GM23338 (cell line): Measurements from ENCODE around the gene APOH. TPM values are rescaled to one million over a fixed set of nuclear protein-coding genes. Genes with fewer than 3 reads are reported as not detected.

ENCODE experiments used
- ATAC-seq: fragments of 200-7000 bp; cut with Tn5 transposase; 3 replicates; pipeline ENCODE4 v1.9.1; 2020
- DNase-seq: peaks from one replicate; pipeline ENCODE4 v3.0.0-alpha.2; 2015; ENCODE audit warnings: low spot score
- H2AFZ ChIP-seq: fragments of 200-600 bp; sonication (generic); 2 replicates; pipeline ENCODE4 v1.8.0; 2016; ENCODE audit warnings: antibody characterized with exemption, mild to moderate bottlenecking, moderate library complexity
- H3F3A ChIP-seq: fragments of 200-600 bp; sonication (generic); replicated peaks from 2 replicates; pipeline ENCODE4 v1.8.0; 2017; ENCODE audit warnings: antibody characterized with exemption, mixed run types, low read depth
- H3K27ac ChIP-seq: fragments of 200-600 bp; sonication (generic); 2 replicates; pipeline ENCODE4 v1.6.1; 2016; ENCODE audit warnings: low read depth
- H3K27me3 ChIP-seq: fragments of 200-600 bp; sonication (generic); 2 replicates; pipeline ENCODE4 v1.8.0; 2016; ENCODE audit warnings: mild to moderate bottlenecking, mixed run types, moderate library complexity; ENCODE audit not compliant: insufficient read depth
- H3K36me3 ChIP-seq: fragments of 200-600 bp; sonication (generic); 2 replicates; pipeline ENCODE4 v1.8.0; 2016; ENCODE audit warnings: mild to moderate bottlenecking; ENCODE audit not compliant: insufficient read depth
- H3K4me1 ChIP-seq: fragments of 200-600 bp; sonication (generic); 2 replicates; pipeline ENCODE4 v1.8.0; 2016; ENCODE audit warnings: mild to moderate bottlenecking, moderate library complexity; ENCODE audit not compliant: insufficient read depth
- H3K4me2 ChIP-seq: fragments of 200-600 bp; sonication (generic); 2 replicates; pipeline ENCODE4 v1.7.1; 2017; ENCODE audit warnings: mixed run types
- H3K4me3 ChIP-seq: fragments of 200-600 bp; sonication (generic); 2 replicates; pipeline ENCODE4 v1.6.1; 2016; ENCODE audit warnings: mixed run types
- H3K79me2 ChIP-seq: fragments of 200-600 bp; sonication (generic); replicated peaks from 2 replicates; pipeline ENCODE4 v1.8.0; 2017; ENCODE audit warnings: mild to moderate bottlenecking; ENCODE audit not compliant: insufficient read depth
- H3K9me2 ChIP-seq: fragments of 200-600 bp; sonication (generic); 2 replicates; pipeline ENCODE4 v1.8.0; 2017; ENCODE audit not compliant: insufficient read depth
- H4K20me1 ChIP-seq: fragments of 200-600 bp; sonication (generic); replicated peaks from 2 replicates; pipeline ENCODE4 v1.8.0; 2017; ENCODE audit warnings: mild to moderate bottlenecking; ENCODE audit not compliant: insufficient read depth
- H3K27ac Mint-ChIP-seq: 2 replicates; pipeline ENCODE4 v1.8.0; 2020; ENCODE audit warnings: inconsistent platforms, mild to moderate bottlenecking, moderate library complexity, mixed read lengths
- H3K27me3 Mint-ChIP-seq: 3 replicates; pipeline ENCODE4 v1.8.0; 2022; ENCODE audit warnings: low read depth, mild to moderate bottlenecking, moderate library complexity, mixed read lengths, inconsistent platforms; ENCODE audit not compliant: insufficient read depth, poor library complexity
- H3K36me3 Mint-ChIP-seq: 3 replicates; pipeline ENCODE4 v1.8.0; 2021; ENCODE audit warnings: low read depth, mild to moderate bottlenecking, inconsistent platforms, moderate library complexity, mixed read lengths
- H3K4me1 Mint-ChIP-seq: 3 replicates; pipeline ENCODE4 v1.8.0; 2020; ENCODE audit warnings: mild to moderate bottlenecking, inconsistent platforms, mixed read lengths
- H3K4me3 Mint-ChIP-seq: 3 replicates; pipeline ENCODE4 v1.8.0; 2021; ENCODE audit warnings: moderate library complexity, mild to moderate bottlenecking, inconsistent platforms, mixed read lengths
- H3K9me3 Mint-ChIP-seq: 3 replicates; pipeline ENCODE4 v1.8.0; 2020; ENCODE audit warnings: moderate library complexity, mild to moderate bottlenecking, inconsistent platforms, mixed read lengths
- CREB1 ChIP-seq: fragments of 250-450 bp; sonication (Bioruptor Pico); IDR thresholded peaks from 2 replicates; pipeline ENCODE4 v1.5.0; 2020; ENCODE audit warnings: low read depth, mild to moderate bottlenecking, moderate library complexity
- CTCF ChIP-seq, 2 experiments: fragments of 200-600 bp in 1 of 2; sonication (generic) in 1 of 2; conservative IDR thresholded peaks; 2 replicates each; pipeline versions ENCODE4 v1.5.1 to v1.6.1; 2016 to 2017; ENCODE audit warnings: antibody characterized with exemption in 2 of 2, low read depth in 2 of 2, mild to moderate bottlenecking in 2 of 2, moderate library complexity in 1 of 2
- ETS1 ChIP-seq: IDR thresholded peaks from 2 replicates; pipeline ENCODE4 v1.6.1; 2016; ENCODE audit warnings: antibody characterized with exemption
- EZH2 ChIP-seq: fragments of 200-600 bp; sonication (generic); IDR thresholded peaks from one replicate; pipeline ENCODE4 v1.8.0; 2017; ENCODE audit warnings: antibody characterized with exemption, mild to moderate bottlenecking, low read depth; ENCODE audit not compliant: unreplicated experiment
- EZH2phosphoT487 ChIP-seq: fragments of 200-600 bp; sonication (generic); IDR thresholded peaks from one replicate; pipeline ENCODE4 v1.8.1; 2018; ENCODE audit warnings: antibody characterized with exemption; ENCODE audit not compliant: unreplicated experiment
- JUNB ChIP-seq: IDR thresholded peaks from one replicate; pipeline ENCODE4 v1.6.1; 2016; ENCODE audit warnings: antibody characterized with exemption; ENCODE audit not compliant: unreplicated experiment
- NANOG ChIP-seq: IDR thresholded peaks from 2 replicates; pipeline ENCODE4 v1.6.1; 2016; ENCODE audit warnings: antibody characterized with exemption, borderline replicate concordance
- POLR2AphosphoS5 ChIP-seq: IDR thresholded peaks from 2 replicates; pipeline ENCODE4 v1.6.1; 2016; ENCODE audit warnings: antibody characterized with exemption, low read depth
- REST ChIP-seq: IDR thresholded peaks from one replicate; pipeline ENCODE4 v1.6.1; 2018; ENCODE audit warnings: antibody characterized with exemption; ENCODE audit not compliant: unreplicated experiment
- STAT1 ChIP-seq: IDR thresholded peaks from one replicate; pipeline ENCODE4 v1.6.1; 2016; ENCODE audit warnings: antibody characterized with exemption; ENCODE audit not compliant: unreplicated experiment
- ZNF114 ChIP-seq: fragments of 250-450 bp; sonication (Bioruptor Pico); IDR thresholded peaks from 2 replicates; pipeline ENCODE4 v1.5.0; 2020; ENCODE audit warnings: mild to moderate bottlenecking, moderate library complexity
- ZNF331 ChIP-seq: fragments of 250-450 bp; sonication (Bioruptor Pico); IDR thresholded peaks from 2 replicates; pipeline ENCODE4 v1.5.0; 2020; ENCODE audit warnings: low read depth, mild to moderate bottlenecking, moderate library complexity
- ZNF462 ChIP-seq: fragments of 250-450 bp; sonication (Bioruptor Pico); IDR thresholded peaks from 2 replicates; pipeline ENCODE4 v1.5.0; 2020; ENCODE audit warnings: mild to moderate bottlenecking, moderate library complexity
- polyA plus RNA-seq: library from polyadenylated mRNA; unstranded; fragments of >200 nt; fragmentation: Nextera tagmentation; extraction: Ambion mirVana; gene quantifications from 2 replicates; pipeline ENCODE4 v1.2.1, GENCODE V29; 2016
- total RNA-seq: library from RNA; depleted of rRNA; stranded (reverse); fragments of >200 nt; shearing (Covaris generic); gene quantifications from 2 replicates; pipeline ENCODE4 v1.2.3, GENCODE V29; 2014

Gene APOH
- total and polyA plus RNA-seq, 2 experiments from 2014 or later: not detected

- Histone ChIP-seq H3F3A (no peaks in the 10 kb centered on the region), H3K4me1 (no peaks in the 10 kb centered on the region), H4K20me1 (no peaks in the 10 kb centered on the region), H3K4me3 (no peak overlapping the region), H3K27ac (no peak overlapping the region), H2AFZ (no peak overlapping the region), H3K9me2 (no peaks in the 10 kb centered on the region), H3K4me2 (no peak overlapping the region), H3K79me2 (no peaks in the 10 kb centered on the region), H3K36me3 (no peaks in the 10 kb centered on the region), H3K27me3 (no peaks in the 10 kb centered on the region)
- H3K36me3 Mint-ChIP-seq: no peaks in the 10 kb centered on the region
- no peak overlapping the region for H3K27ac Mint-ChIP-seq
- TF ChIP-seq REST (no peak), NANOG (no peak), CTCF (conservative IDR thresholded peaks at IDR 0.05; ENCODE audit: low read depth in 2 of 2) (no peak), ZNF331 (CRISPR knock-in tag) (no peak), EZH2phosphoT487 (no peak), POLR2AphosphoS5 (no peak), ZNF462 (CRISPR knock-in tag) (no peak), ZNF114 (CRISPR knock-in tag) (no peak), JUNB (no peak), EZH2 (no peak), ETS1 (no peak), STAT1 (no peak), CREB1 (CRISPR knock-in tag) (no peak)
- peaks cover 2% of the 10 kb centered on the region; the same call in 1 of the 3 replicates for H3K9me3 Mint-ChIP-seq
- peaks cover 5% of the 10 kb centered on the region for H3K27me3 Mint-ChIP-seq
- no peaks in the 10 kb centered on the region for H3K4me1 Mint-ChIP-seq
- DNase-seq (no peak), ATAC-seq (no peak)
- H3K4me3 Mint-ChIP-seq: no peak overlapping the region
Observed at GRCh38 chr17:66262767-66263166, 33.6 kb upstream of the APOH start.
